Loucy (cell line): ENCODE data around the gene PTPRN2.

Source experiments
- CTCF ChIP-seq: fragments of 200-600 bp; sonication (generic); conservative IDR thresholded peaks from 2 replicates; pipeline ENCODE4 v1.5.1; 2014; ENCODE audit warnings: mild to moderate bottlenecking, antibody characterized with exemption, low read length
- EZH2phosphoT487 ChIP-seq: fragments of 200-600 bp; IDR thresholded peaks from 2 replicates; pipeline ENCODE4 v1.6.1; 2018; ENCODE audit warnings: antibody characterized with exemption, mild to moderate bottlenecking, moderate library complexity, borderline replicate concordance

- TF ChIP-seq CTCF, result no peak
- TF ChIP-seq EZH2phosphoT487, result no peak
These were observed 874.9 kb downstream of the PTPRN2 start for GRCh38 chr7:157712666-157713235.
